HG03571 (cell line): ENCODE results near the gene MRPL18.
"Not testable (repeated sequence)": the region's sequence is repeated elsewhere in the genome, so short reads cannot be mapped to it uniquely, and the experiment has no call there.

Experiments used
- ATAC-seq: cut with Tn5 transposase; IDR thresholded peaks from one replicate; pipeline ENCODE4 v1.9.1; 2021; ENCODE audit not compliant: unreplicated experiment

Gene MRPL18

GRCh38 chr6:159790149-159790955 lies at the start of gene MRPL18:
TSS of gene MRPL18 (plus strand) at chr6:159790467. CDS start at chr6:159790588, 121 bp downstream.
- peak; percentile 81 for ATAC-seq

- no peak for ATAC-seq
These were observed 48.1 kb upstream of the MRPL18 start for GRCh38 chr6:159742165-159742564.

- ATAC-seq: no peak
These were observed 45.2 kb upstream of the MRPL18 start for GRCh38 chr6:159745081-159745480.

GRCh38 chr6:159746759-159747158 lies 43.5 kb upstream of the MRPL18 start:
- no peak for ATAC-seq

- not testable (repeated sequence) for ATAC-seq
These were observed 42.1 kb upstream of the MRPL18 start for GRCh38 chr6:159748127-159748526.

GRCh38 chr6:159751448-159751847 lies 38.8 kb upstream of the MRPL18 start:
- ATAC-seq: no peak

- no peak for ATAC-seq
These were observed 37.0 kb upstream of the MRPL18 start for GRCh38 chr6:159753081-159753872.

- no peak for ATAC-seq
These were observed 35.9 kb upstream of the MRPL18 start for GRCh38 chr6:159754401-159754800.

- no peak for ATAC-seq
These were observed 35.0 kb upstream of the MRPL18 start for GRCh38 chr6:159754959-159755914.

GRCh38 chr6:159756508-159756907 lies 33.8 kb upstream of the MRPL18 start:
- ATAC-seq: no peak

GRCh38 chr6:159758031-159759001 lies 32.0 kb upstream of the MRPL18 start:
- no peak for ATAC-seq

GRCh38 chr6:159759645-159760044 lies 30.6 kb upstream of the MRPL18 start:
- ATAC-seq: no peak

- no peak for ATAC-seq
These were observed 29.6 kb upstream of the MRPL18 start for GRCh38 chr6:159760602-159761057.

- no peak for ATAC-seq
These were observed 29.0 kb upstream of the MRPL18 start for GRCh38 chr6:159761129-159761872.

GRCh38 chr6:159761873-159762680 lies 28.2 kb upstream of the MRPL18 start, which contains the start of gene ACAT2:
TSS of gene ACAT2 (plus strand) at chr6:159762045. CDS start at chr6:159762088, 43 bp downstream.
- ATAC-seq: peak; percentile 96

GRCh38 chr6:159762681-159763293 lies 27.5 kb upstream of the MRPL18 start:
- ATAC-seq: peak; percentile 3

- ATAC-seq: no peak
These were observed 23.4 kb upstream of the MRPL18 start for GRCh38 chr6:159766906-159767305.

- no peak for ATAC-seq
These were observed 20.8 kb upstream of the MRPL18 start for GRCh38 chr6:159769470-159769869.
